H1 (cell line): ENCODE results near the gene RNF4. TPM values are rescaled to one million over a fixed set of nuclear protein-coding genes. Genes with fewer than 3 reads are reported as not detected.

Experiments
- CTCF ChIA-PET: fragments of 300-600 bp; sonication (Branson Sonifier 250); formaldehyde crosslinking; loops from one replicate; lab custom pipeline; 2021; ENCODE audit not compliant: partially characterized antibody; lab: Charles Lee
- POLR2A ChIA-PET: fragments of 300-600 bp; sonication (Branson Sonifier 250); formaldehyde crosslinking; loops from one replicate; lab custom pipeline; 2021; ENCODE audit warnings: inconsistent platforms; ENCODE audit not compliant: partially characterized antibody; lab: Charles Lee
- DNase-seq, 2 experiments: peaks; one replicate each; pipeline versions ENCODE4 v3.0.0 to v3.0.0-alpha.2; 2010 to 2022; ENCODE audit warnings: low spot score in 2 of 2, low read depth in 1 of 2, mixed read lengths in 1 of 2
- FAIRE-seq: peaks from 2 replicates; lab custom pipeline; 2011; peaks lifted over from hg19 to GRCh38; lab: Jason Lieb, UNC
- H2AFZ ChIP-seq: 2 replicates; pipeline ENCODE4 v1.8.1; 2012; ENCODE audit warnings: low read length, inconsistent platforms
- H2AK5ac ChIP-seq: 2 replicates; pipeline ENCODE4 v1.6.1; 2013; ENCODE audit warnings: low read depth, low read length
- H2BK120ac ChIP-seq: replicated peaks from 2 replicates; pipeline ENCODE3; 2013; ENCODE audit warnings: low read depth, low read length, inconsistent platforms
- H2BK12ac ChIP-seq: 2 replicates; pipeline ENCODE4 v1.6.1; 2013; ENCODE audit warnings: low read depth, low read length
- H2BK15ac ChIP-seq: 2 replicates; pipeline ENCODE4 v1.6.1; 2013; ENCODE audit warnings: low read length
- H2BK20ac ChIP-seq: 2 replicates; pipeline ENCODE4 v1.6.1; 2013; ENCODE audit warnings: low read length
- H2BK5ac ChIP-seq: 2 replicates; pipeline ENCODE4 v1.6.1; 2013; ENCODE audit warnings: low read depth, low read length
- H3K14ac ChIP-seq: 2 replicates; pipeline ENCODE4 v1.6.1; 2013; ENCODE audit warnings: inconsistent platforms; ENCODE audit not compliant: insufficient read length
- H3K18ac ChIP-seq: 2 replicates; pipeline ENCODE4 v1.6.1; 2013; ENCODE audit warnings: low read length; ENCODE audit errors: extremely low read depth
- H3K23ac ChIP-seq: 2 replicates; pipeline ENCODE4 v1.6.1; 2013; ENCODE audit warnings: inconsistent platforms; ENCODE audit not compliant: insufficient read length
- H3K23me2 ChIP-seq: 2 replicates; pipeline ENCODE4 v1.6.1; 2013; ENCODE audit warnings: low read depth, low read length
- H3K27ac ChIP-seq: 2 replicates; pipeline ENCODE4 v1.6.1; 2011; ENCODE audit warnings: low read depth, low read length, inconsistent platforms
- H3K27me3 ChIP-seq, 4 experiments: replicated peaks in 1 of 4; 1 replicate in 1 of 4; 2 replicates in 3 of 4; pipeline versions ENCODE4 v1.6.1 to v1.8.1; 2011 to 2013; ENCODE audit warnings: low read length in 3 of 4, mild to moderate bottlenecking in 3 of 4, inconsistent platforms in 2 of 4, mixed read lengths in 2 of 4, moderate library complexity in 1 of 4; ENCODE audit not compliant: control insufficient read depth in 3 of 4, insufficient read depth in 3 of 4; ENCODE audit errors: extremely low read depth in 1 of 4
- H3K36me3 ChIP-seq, 4 experiments: 2 replicates each; pipeline versions ENCODE4 v1.6.1 to v1.8.1; 2011 to 2013; ENCODE audit warnings: mild to moderate bottlenecking in 4 of 4, low read length in 3 of 4, moderate library complexity in 2 of 4, control low read depth in 1 of 4, inconsistent platforms in 1 of 4; ENCODE audit not compliant: insufficient read depth in 4 of 4, control insufficient read depth in 2 of 4
- H3K4ac ChIP-seq: replicated peaks from 2 replicates; pipeline ENCODE3; 2013; ENCODE audit warnings: low read length, low read depth, mixed read lengths, inconsistent platforms; ENCODE audit not compliant: insufficient read length
- H3K4me1 ChIP-seq, 4 experiments: replicated peaks in 1 of 4; 1 replicate in 1 of 4; 2 replicates in 3 of 4; pipeline versions ENCODE4 v1.6.1 to v1.8.1; 2011 to 2013; ENCODE audit warnings: low read length in 3 of 4, inconsistent platforms in 2 of 4, mixed read lengths in 1 of 4; ENCODE audit not compliant: insufficient read depth in 4 of 4, control insufficient read depth in 3 of 4
- H3K4me2 ChIP-seq, 2 experiments: 2 replicates each; pipeline versions ENCODE4 v1.6.1 to v1.8.1; 2011 to 2013; ENCODE audit warnings: low read depth in 2 of 2, low read length in 2 of 2, control low read depth in 1 of 2, inconsistent platforms in 1 of 2, mild to moderate bottlenecking in 1 of 2; ENCODE audit not compliant: insufficient read depth in 1 of 2
- H3K4me3 ChIP-seq, 4 experiments: fragments of 200-600, 300-600 bp in 1 of 4; sonication (generic), shearing (Covaris generic), sonication (Bioruptor Twin) in 1 of 4; 2 replicates each; pipeline versions ENCODE4 v1.5.1 to v1.8.1; 2011 to 2016; ENCODE audit warnings: low read length in 4 of 4, low read depth in 3 of 4, control low read depth in 2 of 4, inconsistent platforms in 2 of 4, mild to moderate bottlenecking in 2 of 4, mixed read lengths in 1 of 4, moderate library complexity in 1 of 4; ENCODE audit not compliant: insufficient read depth in 2 of 4; ENCODE audit errors: extremely low read depth in 1 of 4
- H3K56ac ChIP-seq: replicated peaks from 2 replicates; pipeline ENCODE3; 2013; ENCODE audit warnings: low read depth, mild to moderate bottlenecking, mixed read lengths, low read length, inconsistent platforms; ENCODE audit not compliant: insufficient read length
- H3K79me1 ChIP-seq: 2 replicates; pipeline ENCODE4 v1.6.1; 2013; ENCODE audit warnings: low read depth, low read length, control low read depth
- H3K79me2 ChIP-seq, 2 experiments: 2 replicates each; pipeline versions ENCODE4 v1.6.1 to v1.8.1; 2012 to 2013; ENCODE audit warnings: low read length in 2 of 2, mild to moderate bottlenecking in 2 of 2, inconsistent platforms in 1 of 2; ENCODE audit not compliant: insufficient read depth in 2 of 2, control insufficient read depth in 1 of 2
- H3K9ac ChIP-seq, 4 experiments: replicated peaks in 1 of 4; 1 replicate in 1 of 4; 2 replicates in 3 of 4; pipeline versions ENCODE4 v1.6.1 to v1.8.1; 2011 to 2013; ENCODE audit warnings: low read depth in 3 of 4, low read length in 3 of 4, control low read depth in 2 of 4, mild to moderate bottlenecking in 2 of 4, moderate library complexity in 2 of 4, inconsistent platforms in 1 of 4; ENCODE audit errors: extremely low read depth in 1 of 4
- H3K9me3 ChIP-seq, 2 experiments: 2 replicates each; pipeline versions ENCODE4 v1.6.1 to v1.8.1; 2012 to 2013; ENCODE audit warnings: mild to moderate bottlenecking in 2 of 2, moderate library complexity in 2 of 2, control low read depth in 1 of 2, inconsistent platforms in 1 of 2, low read depth in 1 of 2, low read length in 1 of 2, mixed read lengths in 1 of 2; ENCODE audit not compliant: insufficient read depth in 2 of 2
- H4K20me1 ChIP-seq, 2 experiments: replicated peaks in 1 of 2; 2 replicates each; pipeline versions ENCODE3 to v1.8.1; 2011 to 2013; ENCODE audit warnings: inconsistent platforms in 2 of 2, low read length in 2 of 2, mild to moderate bottlenecking in 1 of 2; ENCODE audit not compliant: insufficient read depth in 2 of 2, control insufficient read depth in 1 of 2
- H4K5ac ChIP-seq: 2 replicates; pipeline ENCODE4 v1.6.1; 2013; ENCODE audit warnings: low read length, low read depth, mixed read lengths, inconsistent platforms; ENCODE audit not compliant: insufficient read length
- H4K8ac ChIP-seq: 2 replicates; pipeline ENCODE4 v1.8.0; 2013; ENCODE audit warnings: mild to moderate bottlenecking, moderate library complexity, low read length, inconsistent platforms; ENCODE audit not compliant: insufficient read depth; ENCODE audit errors: extremely low read depth
- H4K91ac ChIP-seq: replicated peaks from 2 replicates; pipeline ENCODE3; 2013; ENCODE audit warnings: low read length, mixed read lengths, inconsistent platforms; ENCODE audit not compliant: insufficient read length
- BRCA1 ChIP-seq: IDR thresholded peaks from 2 replicates; pipeline ENCODE4 v1.6.1; 2012; ENCODE audit warnings: low read depth, low read length, improper control_type of control experiment
- CEBPB ChIP-seq: IDR thresholded peaks from 2 replicates; pipeline ENCODE4 v1.6.1; 2012; ENCODE audit warnings: low read depth, low read length
- CHD2 ChIP-seq: IDR thresholded peaks from 2 replicates; pipeline ENCODE4 v1.6.1; 2012; ENCODE audit warnings: low read length, improper control_type of control experiment
- EGR1 ChIP-seq: IDR thresholded peaks from 2 replicates; pipeline ENCODE4 v1.6.1; 2011; ENCODE audit warnings: low read depth, low read length, borderline replicate concordance
- KDM5A ChIP-seq: fragments of 200-600 bp; IDR thresholded peaks from 2 replicates; pipeline ENCODE4 v1.7.1; 2012; ENCODE audit warnings: mild to moderate bottlenecking, low read length, inconsistent platforms, mixed read lengths
- MAFK ChIP-seq: IDR thresholded peaks from 2 replicates; pipeline ENCODE4 v1.6.1; 2012; ENCODE audit warnings: low read depth, mild to moderate bottlenecking, improper control_type of control experiment, low read length
- NANOG ChIP-seq: IDR thresholded peaks from 2 replicates; pipeline ENCODE4 v1.6.1; 2011; ENCODE audit warnings: low read length, low read depth, mild to moderate bottlenecking, inconsistent platforms; ENCODE audit not compliant: insufficient read depth, poor library complexity, severe bottlenecking
- SP1 ChIP-seq: IDR thresholded peaks from 2 replicates; pipeline ENCODE4 v1.6.1; 2011; ENCODE audit warnings: low read depth, low read length
- SRF ChIP-seq: IDR thresholded peaks from 2 replicates; pipeline ENCODE4 v1.6.1; 2011; ENCODE audit warnings: mild to moderate bottlenecking, low read depth, low read length, moderate library complexity
- SUZ12 ChIP-seq: fragments of 200-600 bp; sonication (generic); IDR thresholded peaks from 2 replicates; pipeline ENCODE4 v1.6.1; 2012; ENCODE audit warnings: mild to moderate bottlenecking, inconsistent platforms, low read length, moderate library complexity, mixed read lengths
- TAF7 ChIP-seq: optimal IDR thresholded peaks from 2 replicates; pipeline ENCODE3; 2011; ENCODE audit warnings: low read depth, mild to moderate bottlenecking, inconsistent platforms, low read length, moderate library complexity, borderline replicate concordance
- TEAD4 ChIP-seq: IDR thresholded peaks from 2 replicates; pipeline ENCODE4 v1.6.1; 2012; ENCODE audit warnings: low read depth, low read length, inconsistent platforms, mixed read lengths
- WGBS, 2 experiments: shearing (Covaris generic) in 1 of 2; methylation state at CpG; one replicate each; pipeline versions ENCODE4 v1.1.6 to v1.1.7; 2013 to 2015; ENCODE audit warnings: low lambda C conversion rate in 2 of 2, mixed read lengths in 2 of 2, inconsistent platforms in 1 of 2, low coverage in 1 of 2, missing lambda C conversion rate in 1 of 2; ENCODE audit not compliant: insufficient replicate concordance in 2 of 2, insufficient coverage in 1 of 2, insufficient read length in 1 of 2; ENCODE audit errors: extremely low coverage in 1 of 2, missing lambda C conversion rate in 1 of 2; 5-methylcytosine and 5-hydroxymethylcytosine counted together
- polyA plus RNA-seq, 7 experiments: library from polyadenylated mRNA; depleted of rRNA in 3 of 7; stranded (reverse) in 5 of 7; unstranded in 2 of 7; fragments of >200 nt in 5 of 7; fragments of 200-250 nt in 2 of 7; gene quantifications; 1 replicate in 5 of 7; 2 replicates in 1 of 7; 4 replicates in 1 of 7; pipeline versions ENCODE4 v1.2.1 to v1.2.3, GENCODE V29; 2011 to 2013; ENCODE audit warnings: missing spikeins in 2 of 7, mixed read lengths in 2 of 7
- total RNA-seq: library from RNA; stranded (reverse); fragmentation: NEBNext Ultra II Directional; extraction: Animal tissue kit (Norgen Biotek cat#: 25700); gene quantifications from 2 replicates; pipeline ENCODE4 v1.2.1, GENCODE V29; 2021

Gene RNF4
- total and polyA plus RNA-seq, 2 of the 8 experiments (the other 6 are each of a cell fraction or from before 2014, with no cell fraction given) = 68.2 to 78.9 TPM

DNA sequence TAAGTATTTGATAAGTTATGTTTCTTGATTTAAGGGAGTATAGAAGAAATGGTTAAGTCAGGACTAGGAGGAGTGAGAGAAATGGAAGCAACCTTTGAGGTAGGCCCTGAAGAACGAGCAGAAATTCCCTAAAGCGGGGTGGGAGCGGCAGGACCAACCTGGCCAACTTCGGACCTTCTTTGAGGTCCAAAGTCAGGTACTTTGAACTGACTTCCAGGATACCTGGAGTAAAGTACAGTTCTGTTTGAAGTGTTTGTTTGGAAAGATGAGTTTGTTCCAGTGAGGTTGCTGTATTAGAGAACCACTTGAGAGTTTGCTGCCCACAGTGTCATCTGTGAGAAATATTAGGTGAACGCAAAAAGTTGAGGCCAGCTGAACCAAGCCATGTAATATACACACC is 11.7 kb downstream of the RNF4 start:
- H3K27ac ChIP-seq = no peak overlapping the region; the same call in 1 of the 2 replicates
- no peak overlapping the region for H2BK5ac ChIP-seq
- no peak overlapping the region for H4K91ac ChIP-seq
- H3K4me2 ChIP-seq = no peak overlapping the region; a peak in 1 of 4 replicates
- H2AK5ac ChIP-seq = no peak overlapping the region
- H3K79me1 ChIP-seq = peaks cover 12% of the 10 kb centered on the region
- H3K36me3 ChIP-seq = peaks cover 0 to 3% (median 0%) of the 10 kb centered on the region in 4 experiments; a peak in 2 of 8 replicates
- peaks cover 37 to 60% of the 10 kb centered on the region in 2 experiments for H4K20me1 ChIP-seq
- H3K23me2 ChIP-seq = no peaks in the 10 kb centered on the region
- no peak overlapping the region for H3K18ac ChIP-seq
- H3K23ac ChIP-seq = no peak overlapping the region
- no peak for DNase-seq
- CTCF ChIA-PET = no interaction called here
- H3K4ac ChIP-seq = no peak overlapping the region
- no peak overlapping the region for H2BK12ac ChIP-seq
- FAIRE-seq = no peak
- H2BK120ac ChIP-seq = no peak overlapping the region
- H4K8ac ChIP-seq = no peak overlapping the region
- H2BK15ac ChIP-seq = no peak overlapping the region
- H3K4me1 ChIP-seq = peaks cover 1 to 12% (median 8%) of the 10 kb centered on the region in 4 experiments; a peak in 5 of 7 replicates
- H3K27me3 ChIP-seq = no peaks in the 10 kb centered on the region
- H3K9me3 ChIP-seq = no peaks in the 10 kb centered on the region
- H3K79me2 ChIP-seq = peaks cover 89 to 99% of the 10 kb centered on the region in 2 experiments
- no peak overlapping the region for H2AFZ ChIP-seq
- no peak overlapping the region for H3K56ac ChIP-seq
- POLR2A ChIA-PET = interaction anchor here (0.6 to 0.9 kb wide), 2 partner anchors 16 to 143 kb away, joined by 3 read pairs; no protein-coding TSS in a partner anchor
- H3K4me3 ChIP-seq = no peak overlapping the region
- H3K9ac ChIP-seq = no peak overlapping the region
- H2BK20ac ChIP-seq = no peak overlapping the region
- H4K5ac ChIP-seq = no peak overlapping the region
- 98% methylated on average over 5 of the region's 5 CpGs; no CpG with 5 or more reads in 1 of the 2 experiments for WGBS, 2 experiments
- no peak overlapping the region for H3K14ac ChIP-seq
- no peak for TF ChIP-seq CEBPB
- no peak for TF ChIP-seq TAF7
- no peak for TF ChIP-seq TEAD4
- TF ChIP-seq SUZ12 = no peak
- TF ChIP-seq SRF = no peak
- no peak for TF ChIP-seq KDM5A
- no peak for TF ChIP-seq CHD2
- TF ChIP-seq MAFK = no peak
- no peak for TF ChIP-seq EGR1
- no peak for TF ChIP-seq NANOG
- no peak for TF ChIP-seq SP1
- TF ChIP-seq BRCA1 = no peak
